GM15510 (cell line): Measurements from ENCODE around the gene IGLON5.

Experiments
- POLR2A ChIP-seq: IDR thresholded peaks from 3 replicates; pipeline ENCODE4 v1.6.1; 2011; ENCODE audit warnings: borderline replicate concordance; ENCODE audit not compliant: insufficient read length; ENCODE audit errors: extremely low read depth

IGLON5 gene

GRCh38 chr19:51297406-51297805 is 14.0 kb upstream of the IGLON5 start:
- no peak for TF ChIP-seq POLR2A

- TF ChIP-seq POLR2A, result no peak
These were observed 10.2 kb upstream of the IGLON5 start for GRCh38 chr19:51301266-51301665.

- TF ChIP-seq POLR2A, result no peak
These were observed 6.0 kb upstream of the IGLON5 start for GRCh38 chr19:51305479-51305878.

- no peak for TF ChIP-seq POLR2A
These were observed 5.2 kb downstream of the IGLON5 start for GRCh38 chr19:51316688-51317087.

- no peak for TF ChIP-seq POLR2A
These were observed 5.9 kb downstream of the IGLON5 start for GRCh38 chr19:51317376-51317775.

- TF ChIP-seq POLR2A, result no peak
These were observed 6.5 kb downstream of the IGLON5 start for GRCh38 chr19:51317968-51318367.

GRCh38 chr19:51318687-51319648 is 7.5 kb downstream of the IGLON5 start:
- no peak for TF ChIP-seq POLR2A

- no peak for TF ChIP-seq POLR2A
These were observed 8.3 kb downstream of the IGLON5 start for GRCh38 chr19:51319649-51320279.

- no peak for TF ChIP-seq POLR2A
These were observed 8.8 kb downstream of the IGLON5 start for GRCh38 chr19:51320280-51320657.

GRCh38 chr19:51321799-51322198 is 10.4 kb downstream of the IGLON5 start:
- no peak for TF ChIP-seq POLR2A

- TF ChIP-seq POLR2A, result no peak
These were observed 12.2 kb downstream of the IGLON5 start for GRCh38 chr19:51323481-51324166.

GRCh38 chr19:51324167-51324481 is 12.7 kb downstream of the IGLON5 start:
- no peak for TF ChIP-seq POLR2A

GRCh38 chr19:51325161-51325976 is 13.9 kb downstream of the IGLON5 start:
- no peak for TF ChIP-seq POLR2A

GRCh38 chr19:51326216-51327065 is 15.0 kb downstream of the IGLON5 start:
- TF ChIP-seq POLR2A, result no peak
